ENCODE results near the gene EFCAB6. TPM values are rescaled to one million over a fixed set of nuclear protein-coding genes. Genes with fewer than 3 reads are reported as not detected.

EFCAB6 gene
- total and polyA plus RNA-seq, 2 of the 4 experiments (the other 2 are of a cell fraction): 0.44 to 1.1 TPM

DNA sequence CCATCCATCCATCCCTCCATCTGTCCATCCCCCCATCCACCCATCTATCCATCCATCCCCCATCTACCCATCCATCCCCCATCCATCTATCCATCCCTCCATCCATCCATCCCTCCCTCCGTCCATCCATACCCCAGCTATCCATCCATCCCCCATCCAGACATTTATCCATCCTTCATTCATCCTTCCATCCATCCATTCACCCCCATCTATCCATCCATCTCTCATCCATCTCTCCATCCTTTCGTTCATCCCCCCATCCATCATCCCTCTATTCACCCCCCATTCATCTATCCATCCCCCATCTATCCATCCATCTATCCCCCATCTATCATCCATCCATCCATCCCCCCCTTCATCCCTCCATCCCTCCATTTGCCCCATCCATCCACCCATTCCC lies 302.8 kb downstream of the EFCAB6 start:
- in situ Hi-C loops (cut with MboI; ENCODE audit: low sequenced_read_pairs): no loop called here
- H4K5ac ChIP-seq (ENCODE audit: low read depth, low read length): no peak overlapping the region

More for the DNA sequence above, 302.8 kb downstream of the EFCAB6 start:
- no TSS peak for BruUV-seq (replicated peaks)
- 71 to 100% methylated on average over 1 to 2 of the region's 2 CpGs for WGBS, 2 experiments (ENCODE audit: extremely low coverage in 2 of 2, insufficient read length in 1 of 2)
- H3K9me3 ChIP-seq (ENCODE audit: control insufficient read depth, insufficient read depth, low read length): peaks cover 20% of the 10 kb centered on the region
- H3K4me1 ChIP-seq (ENCODE audit: control insufficient read depth, insufficient read depth, low read length): no peaks in the 10 kb centered on the region
- H3K4me2 ChIP-seq (ENCODE audit: low read depth, low read length): no peak overlapping the region
- H3K9ac ChIP-seq (ENCODE audit: low read depth, low read length): no peak overlapping the region
- H3K23ac ChIP-seq (ENCODE audit: low read depth, low read length): no peak overlapping the region
- intact Hi-C loops (cut with micrococcal nuclease) (no loop called here), dilution Hi-C loops (cut with HindIII; ENCODE audit: low sequenced_read_pairs, unreplicated experiment) (no loop called here)
- H3K9me1 ChIP-seq (ENCODE audit: insufficient read depth, low read length): no peaks in the 10 kb centered on the region
- POLR2A ChIA-PET (ENCODE audit: unreplicated experiment): no interaction called here
- H3K4me3 ChIP-seq (ENCODE audit: insufficient read depth, low read depth, low read length): no peak overlapping the region
- ATAC-seq (ENCODE audit: low read depth) (no peak), DNase-seq (no peak)
- no peak overlapping the region for H3K56ac ChIP-seq (ENCODE audit: extremely low read depth, insufficient read depth, low read length)
- no peak overlapping the region for H2AFZ ChIP-seq (replicated peaks; ENCODE audit: low read length, poor library complexity)
- H3K27me3 ChIP-seq (ENCODE audit: control insufficient read depth, insufficient read depth, low read length): no peaks in the 10 kb centered on the region
- no peak overlapping the region for H2AK5ac ChIP-seq (ENCODE audit: low read depth, low read length)
- H3K14ac ChIP-seq (replicated peaks; ENCODE audit: low read depth, low read length): no peak overlapping the region
- CTCF ChIA-PET: no interaction called here
- H4K20me1 ChIP-seq (ENCODE audit: insufficient read depth, low read length): no peaks in the 10 kb centered on the region
- H2BK120ac ChIP-seq (ENCODE audit: low read depth, low read length): no peak overlapping the region
- H3K27ac ChIP-seq (ENCODE audit: insufficient read depth, low read length): no peak overlapping the region
- H3K18ac ChIP-seq (ENCODE audit: low read depth, low read length): no peak overlapping the region
- no peak overlapping the region for H4K91ac ChIP-seq (ENCODE audit: insufficient read depth, low read depth, low read length)
- peak overlapping the region; percentile 39 for H2BK5ac ChIP-seq (ENCODE audit: low read depth, low read length, poor library complexity, severe bottlenecking)
- H2BK20ac ChIP-seq (ENCODE audit: low read depth, low read length): no peak overlapping the region
- no peaks in the 10 kb centered on the region for H3K36me3 ChIP-seq (ENCODE audit: control insufficient read depth, insufficient read depth, low read length)
- no peak overlapping the region for H2BK15ac ChIP-seq (ENCODE audit: low read depth, low read length)
- H3K79me1 ChIP-seq (ENCODE audit: low read depth in 1 of 2, low read length in 2 of 2): no peaks in the 10 kb centered on the region
- no peak overlapping the region for H3K4ac ChIP-seq (ENCODE audit: low read depth, low read length)
- H2AK9ac ChIP-seq (replicated peaks; ENCODE audit: low read depth, low read length, poor library complexity): no peak overlapping the region
- TF ChIP-seq FOS (IDR thresholded peaks at IDR 0.05; ENCODE audit: low read depth, low read length): no peak
- TF ChIP-seq CEBPB (IDR thresholded peaks at IDR 0.05; ENCODE audit: low read depth, low read length): no peak
- no peak for TF ChIP-seq RFX5 (IDR thresholded peaks at IDR 0.05; ENCODE audit: low read depth, low read length)
- no peak for TF ChIP-seq NFE2L2 (IDR thresholded peaks at IDR 0.05; ENCODE audit: low read depth, low read length)
- TF ChIP-seq, protein P1, sequence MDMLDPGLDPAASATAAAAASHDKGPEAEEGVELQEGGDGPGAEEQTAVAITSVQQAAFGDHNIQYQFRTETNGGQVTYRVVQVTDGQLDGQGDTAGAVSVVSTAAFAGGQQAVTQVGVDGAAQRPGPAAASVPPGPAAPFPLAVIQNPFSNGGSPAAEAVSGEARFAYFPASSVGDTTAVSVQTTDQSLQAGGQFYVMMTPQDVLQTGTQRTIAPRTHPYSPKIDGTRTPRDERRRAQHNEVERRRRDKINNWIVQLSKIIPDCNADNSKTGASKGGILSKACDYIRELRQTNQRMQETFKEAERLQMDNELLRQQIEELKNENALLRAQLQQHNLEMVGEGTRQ (IDR thresholded peaks at IDR 0.05; ENCODE audit: low read depth, low read length): no peak
- no peak for TF ChIP-seq POLR2A (IDR thresholded peaks at IDR 0.05; ENCODE audit: low read depth, low read length)
- no peak for TF ChIP-seq SMC3 (IDR thresholded peaks at IDR 0.05; ENCODE audit: low read depth, low read length)
- TF ChIP-seq BHLHE40 (IDR thresholded peaks at IDR 0.05; ENCODE audit: low read depth, low read length): no peak
- TF ChIP-seq MAZ (IDR thresholded peaks at IDR 0.05; ENCODE audit: borderline replicate concordance, low read depth, low read length): no peak
- TF ChIP-seq RAD21 (IDR thresholded peaks at IDR 0.05; ENCODE audit: low read length): no peak
- no peak for TF ChIP-seq MXI1 (IDR thresholded peaks at IDR 0.05; ENCODE audit: borderline replicate concordance, low read depth, low read length)
- TF ChIP-seq CHD1 (IDR thresholded peaks at IDR 0.05; ENCODE audit: low read depth, low read length): no peak
- no peak for TF ChIP-seq RCOR1 (IDR thresholded peaks at IDR 0.05; ENCODE audit: insufficient replicate concordance, low read length)
- TF ChIP-seq, protein P2, sequence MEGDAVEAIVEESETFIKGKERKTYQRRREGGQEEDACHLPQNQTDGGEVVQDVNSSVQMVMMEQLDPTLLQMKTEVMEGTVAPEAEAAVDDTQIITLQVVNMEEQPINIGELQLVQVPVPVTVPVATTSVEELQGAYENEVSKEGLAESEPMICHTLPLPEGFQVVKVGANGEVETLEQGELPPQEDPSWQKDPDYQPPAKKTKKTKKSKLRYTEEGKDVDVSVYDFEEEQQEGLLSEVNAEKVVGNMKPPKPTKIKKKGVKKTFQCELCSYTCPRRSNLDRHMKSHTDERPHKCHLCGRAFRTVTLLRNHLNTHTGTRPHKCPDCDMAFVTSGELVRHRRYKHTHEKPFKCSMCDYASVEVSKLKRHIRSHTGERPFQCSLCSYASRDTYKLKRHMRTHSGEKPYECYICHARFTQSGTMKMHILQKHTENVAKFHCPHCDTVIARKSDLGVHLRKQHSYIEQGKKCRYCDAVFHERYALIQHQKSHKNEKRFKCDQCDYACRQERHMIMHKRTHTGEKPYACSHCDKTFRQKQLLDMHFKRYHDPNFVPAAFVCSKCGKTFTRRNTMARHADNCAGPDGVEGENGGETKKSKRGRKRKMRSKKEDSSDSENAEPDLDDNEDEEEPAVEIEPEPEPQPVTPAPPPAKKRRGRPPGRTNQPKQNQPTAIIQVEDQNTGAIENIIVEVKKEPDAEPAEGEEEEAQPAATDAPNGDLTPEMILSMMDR (conservative IDR thresholded peaks at IDR 0.05; ENCODE audit: low read depth, low read length): no peak
- TF ChIP-seq MAFK (IDR thresholded peaks at IDR 0.05; ENCODE audit: low read depth, low read length): no peak
- TF ChIP-seq, protein P3, sequence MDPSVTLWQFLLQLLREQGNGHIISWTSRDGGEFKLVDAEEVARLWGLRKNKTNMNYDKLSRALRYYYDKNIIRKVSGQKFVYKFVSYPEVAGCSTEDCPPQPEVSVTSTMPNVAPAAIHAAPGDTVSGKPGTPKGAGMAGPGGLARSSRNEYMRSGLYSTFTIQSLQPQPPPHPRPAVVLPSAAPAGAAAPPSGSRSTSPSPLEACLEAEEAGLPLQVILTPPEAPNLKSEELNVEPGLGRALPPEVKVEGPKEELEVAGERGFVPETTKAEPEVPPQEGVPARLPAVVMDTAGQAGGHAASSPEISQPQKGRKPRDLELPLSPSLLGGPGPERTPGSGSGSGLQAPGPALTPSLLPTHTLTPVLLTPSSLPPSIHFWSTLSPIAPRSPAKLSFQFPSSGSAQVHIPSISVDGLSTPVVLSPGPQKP (IDR thresholded peaks at IDR 0.05; ENCODE audit: borderline replicate concordance, low read depth, low read length): no peak
- no peak overlapping the region for H4K8ac ChIP-seq (ENCODE audit: low read depth in 2 of 2, low read length in 2 of 2)
